NCI-H2196 (cell line): ENCODE results near the gene DERL3.

ENCODE experiments used
- DNase-seq: peaks from one replicate; lab custom pipeline; 2025; ENCODE audit not compliant: unreplicated experiment; lab: John Stamatoyannopoulos, UW

The DERL3 gene

DNA sequence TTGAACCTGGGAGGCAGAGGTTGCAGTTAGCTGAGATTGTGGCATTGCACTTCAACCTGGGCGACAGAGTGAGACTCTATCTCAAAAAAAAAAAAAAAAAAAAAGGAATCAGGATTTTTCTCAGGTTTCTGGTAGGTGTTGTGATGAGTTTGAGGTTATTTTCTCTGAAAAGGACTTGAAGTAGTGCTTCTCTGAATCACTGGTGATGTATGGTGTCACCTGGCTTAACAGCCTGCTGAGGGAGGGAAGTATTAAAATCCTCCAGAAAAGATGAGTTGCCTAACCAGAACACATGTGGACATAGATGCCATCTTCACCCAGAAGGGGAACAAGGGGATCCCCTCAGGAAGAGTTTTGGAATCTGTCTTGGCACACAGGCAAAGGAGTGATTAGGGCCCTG lies 32.0 kb downstream of the DERL3 start:
- no peak for DNase-seq

- no peak for DNase-seq
Measured at GRCh38 chr22:23804781-23805291, 34.0 kb downstream of the DERL3 start.

DNA sequence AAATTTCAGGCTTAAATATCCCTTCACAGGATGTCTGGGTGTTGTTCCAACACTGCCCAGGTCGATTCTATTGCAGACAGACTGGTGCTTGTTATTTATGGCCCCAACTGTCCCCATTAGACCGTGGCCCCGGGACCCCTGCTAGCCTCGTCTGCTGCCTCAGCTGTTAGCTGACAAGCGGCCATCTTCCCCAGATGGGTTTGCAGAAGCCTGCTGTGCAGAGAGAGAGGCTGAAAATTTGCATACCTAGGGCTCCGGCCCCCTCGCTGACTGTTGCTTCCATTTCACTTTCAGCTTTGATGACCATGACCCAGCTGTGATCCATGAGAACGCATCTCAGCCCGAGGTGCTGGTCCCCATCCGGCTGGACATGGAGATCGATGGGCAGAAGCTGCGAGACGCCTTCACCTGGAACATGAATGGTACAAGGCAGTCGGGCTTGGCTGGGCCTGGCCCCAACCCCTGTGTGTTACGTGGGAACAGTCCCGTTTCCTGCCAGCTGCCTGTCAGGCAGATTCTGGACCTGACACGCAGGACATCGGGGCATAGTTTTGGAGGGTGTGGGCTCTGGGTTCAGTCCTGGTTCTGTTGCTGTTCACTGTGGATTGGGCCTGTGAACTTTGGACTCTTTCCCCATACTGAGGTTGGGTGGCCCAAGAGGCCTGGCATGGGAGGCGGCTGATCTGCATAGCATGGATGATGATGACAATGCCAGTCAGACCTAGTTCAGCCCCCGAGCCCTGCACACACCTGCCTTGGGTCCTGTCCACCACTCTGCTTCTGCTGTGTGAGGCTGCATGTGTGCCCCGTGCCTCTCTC lies 35.6 kb downstream of the DERL3 start:
- DNase-seq: no peak

DNA sequence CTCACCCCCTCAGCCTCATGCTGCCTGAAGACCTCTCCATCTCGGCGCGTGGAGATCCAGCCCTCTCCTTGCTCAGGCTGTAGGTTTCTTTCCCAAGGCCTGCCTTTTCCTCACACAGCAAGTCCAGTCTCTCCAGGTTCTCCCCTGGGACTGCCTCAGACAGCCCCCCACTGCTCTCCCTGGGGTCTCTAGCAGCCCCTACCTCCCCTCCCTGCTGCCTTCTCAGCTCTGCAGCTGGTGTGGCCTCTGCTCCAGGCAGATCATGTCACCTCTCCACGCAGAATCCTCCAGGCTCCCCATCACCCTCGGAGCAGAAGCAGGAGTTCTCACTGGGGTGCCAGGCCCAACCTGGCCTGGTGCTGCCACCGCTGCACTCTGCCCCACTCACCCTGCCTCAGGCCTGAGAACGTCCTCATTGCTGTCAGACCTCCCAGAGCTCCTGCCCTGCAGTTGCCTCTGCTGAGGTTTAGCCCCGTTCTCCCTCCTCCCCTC lies 36.9 kb downstream of the DERL3 start:
- no peak for DNase-seq

GRCh38 chr22:23801238-23801821 lies 37.5 kb downstream of the DERL3 start:
- DNase-seq: no peak

GRCh38 chr22:23800297-23801237 lies 38.2 kb downstream of the DERL3 start:
- DNase-seq: no peak

GRCh38 chr22:23796461-23796860 lies 42.3 kb downstream of the DERL3 start:
- DNase-seq: no peak

DNA sequence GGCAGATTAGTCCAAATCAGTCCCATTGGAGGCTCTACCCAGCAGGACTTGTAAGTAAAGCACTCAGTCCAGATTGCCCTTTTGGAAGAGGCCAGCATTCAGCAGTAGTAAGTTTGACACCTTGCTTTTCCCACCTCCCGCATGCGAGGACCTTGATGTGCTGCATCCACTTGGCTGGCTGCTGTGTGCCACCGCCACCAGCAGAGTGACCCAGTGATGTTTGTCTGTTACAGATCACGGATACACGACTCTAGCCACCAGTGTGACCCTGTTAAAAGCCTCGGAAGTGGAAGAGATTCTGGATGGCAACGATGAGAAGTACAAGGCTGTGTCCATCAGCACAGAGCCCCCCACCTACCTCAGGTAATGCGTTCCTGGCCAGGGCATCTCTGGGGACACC lies 45.5 kb downstream of the DERL3 start:
- no peak for DNase-seq

DNA sequence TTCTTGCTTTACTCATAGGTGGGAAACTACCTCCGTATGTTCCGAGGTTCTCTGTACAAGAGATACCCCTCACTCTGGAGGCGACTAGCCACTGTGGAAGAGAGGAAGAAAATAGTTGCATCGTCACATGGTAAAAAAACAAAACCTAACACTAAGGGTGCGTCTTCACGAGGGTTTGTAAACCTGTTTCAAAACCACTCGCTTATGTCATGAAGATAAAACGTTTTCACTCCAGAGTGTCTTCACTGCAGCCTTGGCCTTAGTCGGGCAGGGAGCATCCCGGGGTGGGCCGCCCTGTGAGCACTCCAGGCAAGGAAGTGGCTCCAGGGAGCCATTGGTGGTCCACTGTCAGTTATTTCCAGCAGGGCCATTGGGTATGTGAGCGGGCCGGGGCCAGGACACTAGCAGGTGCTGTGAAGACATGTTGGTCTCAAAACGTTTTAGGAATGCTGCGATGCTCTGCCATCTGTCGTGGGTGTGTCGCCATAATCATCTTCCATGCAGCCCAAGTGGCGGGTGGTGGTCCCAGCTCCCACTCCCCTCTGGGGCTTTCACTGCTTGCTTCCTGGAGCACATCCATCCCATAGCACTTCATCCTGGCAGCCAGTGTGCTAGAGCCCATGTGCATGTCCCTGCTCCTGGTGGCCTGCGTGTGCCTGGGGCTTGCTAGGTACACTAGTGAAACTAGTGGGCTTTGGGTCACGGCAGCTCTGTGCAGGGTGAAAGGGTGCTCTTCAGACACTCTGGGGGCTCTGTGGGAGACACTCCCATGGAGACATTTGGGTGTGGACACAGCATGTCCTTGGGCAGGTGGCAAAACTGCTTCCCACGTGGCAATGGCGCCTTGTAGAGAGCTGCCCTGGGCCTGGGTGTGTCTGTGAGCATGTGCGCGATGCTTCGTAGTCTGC lies 46.8 kb downstream of the DERL3 start:
- DNase-seq: no peak

GRCh38 chr22:23790819-23791737 lies 47.7 kb downstream of the DERL3 start:
- no peak for DNase-seq

DNA sequence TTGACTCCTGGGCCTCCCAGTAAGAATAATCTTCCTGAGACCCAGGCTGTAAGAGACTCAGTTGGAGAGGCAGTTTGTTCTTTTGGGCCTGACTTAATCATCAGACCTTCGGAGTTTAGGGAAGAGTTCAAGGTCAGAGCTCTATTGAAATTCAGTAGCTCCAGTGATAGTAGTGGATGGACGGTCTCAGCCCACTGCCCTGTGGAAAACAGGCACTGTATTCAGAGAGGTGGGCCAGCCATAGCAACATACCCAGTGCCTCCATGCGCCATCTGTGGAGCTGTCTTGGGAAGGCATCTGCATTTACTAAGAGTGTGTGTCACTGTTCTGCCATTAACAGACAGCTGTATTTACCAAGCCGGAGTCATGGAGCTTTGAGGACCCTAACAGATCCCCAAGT lies 49.2 kb downstream of the DERL3 start:
- DNase-seq: no peak

- DNase-seq: peak; percentile 12
Measured at GRCh38 chr22:23789121-23789520, 49.7 kb downstream of the DERL3 start.

DNA sequence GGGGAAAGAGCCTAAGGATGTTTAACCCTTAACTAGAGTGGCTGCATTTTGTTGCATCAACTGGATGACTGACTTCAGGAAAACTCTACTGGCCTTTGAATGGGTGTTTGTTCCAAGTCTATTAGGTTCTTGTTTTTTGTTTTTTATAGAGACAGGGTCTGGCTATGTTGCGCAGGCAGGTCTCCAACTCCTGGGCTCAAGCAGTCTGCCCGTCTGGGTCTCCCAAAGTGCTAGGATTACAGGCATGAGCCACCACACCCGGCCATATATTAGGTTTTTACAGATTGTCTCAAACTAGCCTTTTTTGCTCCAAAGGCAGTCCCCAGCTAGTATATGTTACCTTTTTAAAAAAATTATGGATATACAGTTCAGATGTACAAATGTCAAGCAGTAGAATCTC lies 50.9 kb downstream of the DERL3 start:
- DNase-seq: no peak

GRCh38 chr22:23787600-23787896 lies 51.3 kb downstream of the DERL3 start:
- DNase-seq: no peak

GRCh38 chr22:23786752-23787599 lies 51.8 kb downstream of the DERL3 start, which contains the start of gene SMARCB1:
TSS of gene SMARCB1 (plus strand) at chr22:23786966. CDS start at chr22:23787170, 204 bp downstream.
- DNase-seq: peak; percentile 81

GRCh38 chr22:23786261-23786710 lies 52.5 kb downstream of the DERL3 start:
- DNase-seq: no peak
